ENCODE results near the gene CRY2.

GRCh38 chr11:45804761-45805304 is 42.4 kb upstream of the CRY2 start, which contains the start of gene SLC35C1:
- TF ChIP-seq CTCF (conservative IDR thresholded peaks at IDR 0.05 in 1 of 2, IDR thresholded peaks at IDR 0.05 in 1 of 2; ENCODE audit: extremely low read depth in 1 of 2, insufficient read depth in 1 of 2, low read depth in 1 of 2, low read length in 2 of 2): peak in 1 of 2 donors; percentile 23
- no peak for TF ChIP-seq EZH2 (IDR thresholded peaks at IDR 0.05; ENCODE audit: borderline replicate concordance, low read length)
